K562 (cell line): ENCODE data around the gene ZNF267. TPM values are rescaled to one million over a fixed set of nuclear protein-coding genes. Genes with fewer than 3 reads are reported as not detected.

Experiments used
- E2F1 ChIP-seq: sonication (generic); formaldehyde crosslinking; IDR thresholded peaks from 2 replicates; pipeline ENCODE4 v1.8.1; 2023; ENCODE audit warnings: mild to moderate bottlenecking, missing genetic modification reagents, moderate library complexity
- HIVEP1 ChIP-seq: fragments of 250-450 bp; sonication (Bioruptor Pico); IDR thresholded peaks from 2 replicates; pipeline ENCODE4 v1.4.0; 2020; ENCODE audit warnings: mild to moderate bottlenecking
- JUNB ChIP-seq: fragments of 450-650 bp; formaldehyde crosslinking; conservative IDR thresholded peaks from 2 replicates; pipeline ENCODE4 v1.4.0; 2020; ENCODE audit warnings: mild to moderate bottlenecking
- POLR3G ChIP-seq: IDR thresholded peaks from 2 replicates; pipeline ENCODE4 v1.6.1; 2011; ENCODE audit not compliant: insufficient read length, insufficient replicate concordance; ENCODE audit errors: extremely low read depth
- RAD51 ChIP-seq: fragments of 450-650 bp; IDR thresholded peaks from 2 replicates; pipeline ENCODE4 v1.7.1; 2016; ENCODE audit warnings: low read depth, mild to moderate bottlenecking, borderline replicate concordance
- ZNF311 ChIP-seq: fragments of 250-450 bp; sonication (Bioruptor Pico); IDR thresholded peaks from 2 replicates; pipeline ENCODE4 v1.4.0; 2020; ENCODE audit warnings: mild to moderate bottlenecking, moderate library complexity
- ZNF318 ChIP-seq, 2 experiments: fragments of 450-650 bp; IDR thresholded peaks; 2 replicates each; pipeline ENCODE4 v1.6.1; 2016; ENCODE audit warnings: mild to moderate bottlenecking in 2 of 2, borderline replicate concordance in 1 of 2, low read depth in 1 of 2, moderate library complexity in 1 of 2
- ZNF699 ChIP-seq: fragments of 250-450 bp; sonication (Bioruptor Pico); IDR thresholded peaks from 2 replicates; pipeline ENCODE4 v1.8.0; 2021; ENCODE audit warnings: mild to moderate bottlenecking, moderate library complexity; ENCODE audit not compliant: insufficient replicate concordance
- ZNF740 ChIP-seq, 3 experiments: fragments of 200-800 bp in 1 of 3; sonication (Bioruptor generic) in 1 of 3; sonication (generic) in 1 of 3; formaldehyde crosslinking in 1 of 3; IDR thresholded peaks; 2 replicates each; pipeline versions ENCODE4 v1.6.1 to v1.8.0; 2016 to 2022; ENCODE audit warnings: mild to moderate bottlenecking in 2 of 3, missing compliant biosample characterization in 2 of 3, missing genetic modification characterization in 2 of 3, missing genetic modification reagents in 1 of 3
- polyA plus RNA-seq, 8 experiments: library from polyadenylated mRNA; depleted of rRNA in 4 of 8; stranded (reverse) in 5 of 8; unstranded in 3 of 8; fragments of >200 nt; fragmentation: Nextera tagmentation in 2 of 8; fragmentation: Illumina TruSeq in 1 of 8; extraction: Ambion mirVana in 2 of 8; extraction: Trizol in 1 of 8; gene quantifications; 2 replicates each; pipeline versions ENCODE4 v1.2.1 to v1.2.3, GENCODE V29; 2011 to 2014; ENCODE audit warnings: inconsistent platforms in 1 of 8, missing spikeins in 1 of 8
- total RNA-seq, 7 experiments: library from RNA; depleted of rRNA in 6 of 7; stranded (reverse); fragments of >200 nt in 6 of 7; fragmentation: Illumina TruSeq in 2 of 7; extraction: Trizol in 2 of 7; gene quantifications; 2 replicates each; pipeline versions ENCODE4 v1.2.1 to v1.2.3, GENCODE V29; 2011 to 2021; ENCODE audit warnings: low replicate concordance in 1 of 7
- TF ChIP-seq, protein P1 (sequence below): sonication (generic); formaldehyde crosslinking; IDR thresholded peaks from 2 replicates; pipeline ENCODE4 v1.8.0; 2023; ENCODE audit warnings: mild to moderate bottlenecking, missing genetic modification reagents

Gene ZNF267
- total and polyA plus RNA-seq, 9 of the 15 experiments (the other 6 are each of a cell fraction or from before 2014, with no cell fraction given), result 14.6 to 38.8 (median 21.5) TPM

DNA sequence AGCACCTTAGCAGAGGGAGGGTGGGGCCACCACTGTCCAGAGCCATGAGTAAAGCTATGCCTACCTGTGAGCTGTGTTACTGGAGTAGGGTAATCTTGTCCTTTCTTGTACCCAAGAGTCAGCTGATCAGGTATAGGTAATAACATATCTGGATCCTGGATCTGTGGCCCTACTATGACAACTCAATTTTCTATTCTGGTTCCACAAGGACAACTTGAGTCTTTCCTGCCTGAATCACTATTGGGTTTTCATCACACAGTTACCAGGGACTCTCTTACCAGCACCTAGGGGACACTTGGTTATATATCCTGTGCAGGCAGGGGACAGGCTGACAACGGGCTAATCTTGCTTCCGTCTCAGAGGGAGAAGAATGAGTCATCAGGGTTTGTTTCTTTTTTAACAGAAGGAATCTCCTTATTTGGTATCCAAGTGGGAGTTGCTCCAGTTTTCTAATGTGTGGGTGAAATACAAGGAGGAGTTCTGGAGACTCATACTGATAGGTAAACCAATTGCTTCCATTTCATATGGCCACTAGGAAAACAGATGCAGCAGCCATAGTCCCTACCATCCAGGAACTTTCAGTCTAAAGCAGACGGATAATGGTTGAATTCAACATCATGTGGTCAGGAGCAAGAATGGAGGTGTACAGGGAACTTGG, 6.8 kb downstream of the ZNF267 start (continued):
- 0 out of 2 replicates have a peak, but pooled peaks have one; percentile 35 for TF ChIP-seq JUNB (CRISPR knock-in tag)
- no peak for TF ChIP-seq ZNF311 (CRISPR knock-in tag)
- TF ChIP-seq POLR3G, result no peak
- no peak for TF ChIP-seq RAD51
- 0 out of 4 replicates have a peak, but pooled peaks of 1 of the 2 experiments have one; percentile 51 for TF ChIP-seq ZNF318 (IDR thresholded peaks at IDR 0.05; ENCODE audit: borderline replicate concordance in 1 of 2, low read depth in 1 of 2)
- TF ChIP-seq HIVEP1 (CRISPR knock-in tag), result no peak
- no peak for TF ChIP-seq ZNF740 (CRISPR knock-in tag; IDR thresholded peaks at IDR 0.05)
- no peak for TF ChIP-seq ZNF740 (tag; IDR thresholded peaks at IDR 0.05)
- TF ChIP-seq, protein P1, sequence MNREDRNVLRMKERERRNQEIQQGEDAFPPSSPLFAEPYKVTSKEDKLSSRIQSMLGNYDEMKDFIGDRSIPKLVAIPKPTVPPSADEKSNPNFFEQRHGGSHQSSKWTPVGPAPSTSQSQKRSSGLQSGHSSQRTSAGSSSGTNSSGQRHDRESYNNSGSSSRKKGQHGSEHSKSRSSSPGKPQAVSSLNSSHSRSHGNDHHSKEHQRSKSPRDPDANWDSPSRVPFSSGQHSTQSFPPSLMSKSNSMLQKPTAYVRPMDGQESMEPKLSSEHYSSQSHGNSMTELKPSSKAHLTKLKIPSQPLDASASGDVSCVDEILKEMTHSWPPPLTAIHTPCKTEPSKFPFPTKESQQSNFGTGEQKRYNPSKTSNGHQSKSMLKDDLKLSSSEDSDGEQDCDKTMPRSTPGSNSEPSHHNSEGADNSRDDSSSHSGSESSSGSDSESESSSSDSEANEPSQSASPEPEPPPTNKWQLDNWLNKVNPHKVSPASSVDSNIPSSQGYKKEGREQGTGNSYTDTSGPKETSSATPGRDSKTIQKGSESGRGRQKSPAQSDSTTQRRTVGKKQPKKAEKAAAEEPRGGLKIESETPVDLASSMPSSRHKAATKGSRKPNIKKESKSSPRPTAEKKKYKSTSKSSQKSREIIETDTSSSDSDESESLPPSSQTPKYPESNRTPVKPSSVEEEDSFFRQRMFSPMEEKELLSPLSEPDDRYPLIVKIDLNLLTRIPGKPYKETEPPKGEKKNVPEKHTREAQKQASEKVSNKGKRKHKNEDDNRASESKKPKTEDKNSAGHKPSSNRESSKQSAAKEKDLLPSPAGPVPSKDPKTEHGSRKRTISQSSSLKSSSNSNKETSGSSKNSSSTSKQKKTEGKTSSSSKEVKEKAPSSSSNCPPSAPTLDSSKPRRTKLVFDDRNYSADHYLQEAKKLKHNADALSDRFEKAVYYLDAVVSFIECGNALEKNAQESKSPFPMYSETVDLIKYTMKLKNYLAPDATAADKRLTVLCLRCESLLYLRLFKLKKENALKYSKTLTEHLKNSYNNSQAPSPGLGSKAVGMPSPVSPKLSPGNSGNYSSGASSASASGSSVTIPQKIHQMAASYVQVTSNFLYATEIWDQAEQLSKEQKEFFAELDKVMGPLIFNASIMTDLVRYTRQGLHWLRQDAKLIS, result 0 out of 2 replicates have a peak, but pooled peaks have one; percentile 38
- no peak for TF ChIP-seq E2F1 (CRISPR knock-in tag)
- TF ChIP-seq ZNF699, result no peak
